HEK293 (cell line): ENCODE measurements around the gene USHBP1.

Experiments used
- GFI1B ChIP-seq: fragments of 450-650 bp; formaldehyde crosslinking; IDR thresholded peaks from 2 replicates; pipeline ENCODE4 v1.5.1; 2016; ENCODE audit warnings: missing biosample characterization, missing genetic modification characterization
- HOXA7 ChIP-seq: sonication (generic); formaldehyde crosslinking; IDR thresholded peaks from 2 replicates; pipeline ENCODE4 v1.8.1; 2022; ENCODE audit warnings: missing genetic modification reagents, borderline replicate concordance
- KLF1 ChIP-seq: fragments of 450-650 bp; formaldehyde crosslinking; IDR thresholded peaks from 2 replicates; pipeline ENCODE4 v1.5.1; 2016; ENCODE audit warnings: missing biosample characterization, missing genetic modification characterization
- KLF16 ChIP-seq: fragments of 450-650 bp; formaldehyde crosslinking; IDR thresholded peaks from 2 replicates; pipeline ENCODE4 v1.5.1; 2017; ENCODE audit warnings: missing biosample characterization, missing genetic modification characterization
- KLF9 ChIP-seq: fragments of 450-650 bp; formaldehyde crosslinking; IDR thresholded peaks from 2 replicates; pipeline ENCODE4 v1.5.1; 2016; ENCODE audit warnings: missing biosample characterization, missing genetic modification characterization, low read depth
- MYNN ChIP-seq: fragments of 450-650 bp; formaldehyde crosslinking; IDR thresholded peaks from 2 replicates; pipeline ENCODE4 v1.5.1; 2016; ENCODE audit warnings: missing biosample characterization, missing genetic modification characterization, borderline replicate concordance
- MZF1 ChIP-seq: fragments of 450-650 bp; formaldehyde crosslinking; IDR thresholded peaks from 2 replicates; pipeline ENCODE4 v1.5.1; 2017; ENCODE audit warnings: missing biosample characterization, missing genetic modification characterization, borderline replicate concordance
- RBAK ChIP-seq: fragments of 450-650 bp; formaldehyde crosslinking; IDR thresholded peaks from 2 replicates; pipeline ENCODE4 v1.5.1; 2016; ENCODE audit warnings: missing biosample characterization, missing genetic modification characterization
- SETDB1 ChIP-seq: IDR thresholded peaks from one replicate; pipeline ENCODE4 v1.6.1; 2017; ENCODE audit warnings: mild to moderate bottlenecking, low read length, moderate library complexity, mixed read lengths; ENCODE audit not compliant: insufficient read length
- SP3 ChIP-seq: fragments of 450-650 bp; formaldehyde crosslinking; IDR thresholded peaks from 2 replicates; pipeline ENCODE4 v1.5.1; 2016; ENCODE audit warnings: missing biosample characterization, missing genetic modification characterization
- ZBTB21 ChIP-seq: fragments of 450-650 bp; formaldehyde crosslinking; IDR thresholded peaks from 2 replicates; pipeline ENCODE4 v1.5.1; 2017; ENCODE audit warnings: missing biosample characterization, missing genetic modification characterization
- ZFHX2 ChIP-seq: fragments of 450-650 bp; formaldehyde crosslinking; conservative IDR thresholded peaks from 2 replicates; pipeline ENCODE4 v1.5.1; 2016; ENCODE audit warnings: missing biosample characterization, missing genetic modification characterization
- ZNF10 ChIP-seq: fragments of 450-650 bp; formaldehyde crosslinking; IDR thresholded peaks from 2 replicates; pipeline ENCODE4 v1.5.1; 2017; ENCODE audit warnings: missing biosample characterization, missing genetic modification characterization
- ZNF114 ChIP-seq: fragments of 450-650 bp; formaldehyde crosslinking; IDR thresholded peaks from 2 replicates; pipeline ENCODE4 v1.5.0; 2017; ENCODE audit warnings: missing biosample characterization, missing genetic modification characterization
- ZNF155 ChIP-seq: fragments of 450-650 bp; formaldehyde crosslinking; IDR thresholded peaks from 2 replicates; pipeline ENCODE4 v1.5.1; 2016; ENCODE audit warnings: missing biosample characterization, missing genetic modification characterization
- ZNF184 ChIP-seq: fragments of 450-650 bp; IDR thresholded peaks from 2 replicates; pipeline ENCODE4 v1.5.1; 2018; ENCODE audit warnings: missing biosample characterization, mild to moderate bottlenecking, missing genetic modification characterization
- ZNF202 ChIP-seq: fragments of 450-650 bp; formaldehyde crosslinking; IDR thresholded peaks from 2 replicates; pipeline ENCODE4 v1.5.1; 2016; ENCODE audit warnings: missing biosample characterization, missing genetic modification characterization, borderline replicate concordance
- ZNF221 ChIP-seq: fragments of 450-650 bp; formaldehyde crosslinking; IDR thresholded peaks from 2 replicates; pipeline ENCODE4 v1.5.1; 2017; ENCODE audit warnings: missing biosample characterization, missing genetic modification characterization, borderline replicate concordance
- ZNF248 ChIP-seq: fragments of 450-650 bp; formaldehyde crosslinking; IDR thresholded peaks from 2 replicates; pipeline ENCODE4 v1.5.1; 2017; ENCODE audit warnings: missing biosample characterization, missing genetic modification characterization
- ZNF302 ChIP-seq: fragments of 450-650 bp; formaldehyde crosslinking; IDR thresholded peaks from 2 replicates; pipeline ENCODE4 v1.5.1; 2016; ENCODE audit warnings: missing biosample characterization, missing genetic modification characterization, low read depth
- ZNF311 ChIP-seq: fragments of 450-650 bp; formaldehyde crosslinking; IDR thresholded peaks from 2 replicates; pipeline ENCODE4 v1.5.1; 2017; ENCODE audit warnings: missing biosample characterization, missing genetic modification characterization, borderline replicate concordance
- ZNF341 ChIP-seq: fragments of 450-650 bp; formaldehyde crosslinking; IDR thresholded peaks from 2 replicates; pipeline ENCODE4; 2016; ENCODE audit warnings: low read depth, missing biosample characterization, missing genetic modification characterization
- ZNF426 ChIP-seq: fragments of 450-650 bp; formaldehyde crosslinking; IDR thresholded peaks from 2 replicates; pipeline ENCODE4 v1.5.1; 2017; ENCODE audit warnings: missing biosample characterization, missing genetic modification characterization, mild to moderate bottlenecking, inconsistent platforms, moderate library complexity
- ZNF48 ChIP-seq: fragments of 450-650 bp; formaldehyde crosslinking; IDR thresholded peaks from 2 replicates; pipeline ENCODE4 v1.5.1; 2016; ENCODE audit warnings: missing biosample characterization, missing genetic modification characterization
- ZNF596 ChIP-seq: fragments of 450-650 bp; IDR thresholded peaks from 2 replicates; pipeline ENCODE4 v1.5.0; 2018; ENCODE audit warnings: missing biosample characterization, mild to moderate bottlenecking, missing genetic modification characterization, moderate library complexity
- ZNF664 ChIP-seq: fragments of 450-650 bp; formaldehyde crosslinking; IDR thresholded peaks from 2 replicates; pipeline ENCODE4 v1.5.1; 2016; ENCODE audit warnings: missing biosample characterization, missing genetic modification characterization
- ZNF830 ChIP-seq: fragments of 450-650 bp; IDR thresholded peaks from 2 replicates; pipeline ENCODE4 v1.5.0; 2018; ENCODE audit warnings: missing biosample characterization, missing genetic modification characterization, low read depth, mild to moderate bottlenecking, moderate library complexity
- ZNF843 ChIP-seq: fragments of 450-650 bp; formaldehyde crosslinking; IDR thresholded peaks from 2 replicates; pipeline ENCODE4 v1.5.1; 2016; ENCODE audit warnings: missing biosample characterization, missing genetic modification characterization
- ZSCAN16 ChIP-seq: fragments of 450-650 bp; formaldehyde crosslinking; IDR thresholded peaks from 2 replicates; pipeline ENCODE4 v1.5.1; 2016; ENCODE audit warnings: missing biosample characterization, missing genetic modification characterization
- ZXDB ChIP-seq: fragments of 450-650 bp; formaldehyde crosslinking; IDR thresholded peaks from 2 replicates; pipeline ENCODE4 v1.5.1; 2016; ENCODE audit warnings: missing biosample characterization, missing genetic modification characterization
- TF ChIP-seq, protein P1 (sequence below): sonication (generic); formaldehyde crosslinking; IDR thresholded peaks from 2 replicates; pipeline ENCODE4 v1.8.1; 2022; ENCODE audit warnings: mild to moderate bottlenecking, moderate library complexity, missing genetic modification reagents
- TF ChIP-seq, protein P2 (sequence below): fragments of 450-650 bp; formaldehyde crosslinking; IDR thresholded peaks from 2 replicates; pipeline ENCODE4 v1.5.1; 2017; ENCODE audit warnings: missing biosample characterization, missing genetic modification characterization
- TF ChIP-seq, protein P3 (sequence below): fragments of 450-650 bp; formaldehyde crosslinking; conservative IDR thresholded peaks from 2 replicates; pipeline ENCODE4 v1.5.1; 2016; ENCODE audit warnings: low read depth, missing biosample characterization, missing genetic modification characterization
- TF ChIP-seq, protein P4 (sequence below): fragments of 450-650 bp; formaldehyde crosslinking; IDR thresholded peaks from 2 replicates; pipeline ENCODE4 v1.5.1; 2016; ENCODE audit warnings: missing biosample characterization, missing genetic modification characterization

USHBP1 gene

DNA sequence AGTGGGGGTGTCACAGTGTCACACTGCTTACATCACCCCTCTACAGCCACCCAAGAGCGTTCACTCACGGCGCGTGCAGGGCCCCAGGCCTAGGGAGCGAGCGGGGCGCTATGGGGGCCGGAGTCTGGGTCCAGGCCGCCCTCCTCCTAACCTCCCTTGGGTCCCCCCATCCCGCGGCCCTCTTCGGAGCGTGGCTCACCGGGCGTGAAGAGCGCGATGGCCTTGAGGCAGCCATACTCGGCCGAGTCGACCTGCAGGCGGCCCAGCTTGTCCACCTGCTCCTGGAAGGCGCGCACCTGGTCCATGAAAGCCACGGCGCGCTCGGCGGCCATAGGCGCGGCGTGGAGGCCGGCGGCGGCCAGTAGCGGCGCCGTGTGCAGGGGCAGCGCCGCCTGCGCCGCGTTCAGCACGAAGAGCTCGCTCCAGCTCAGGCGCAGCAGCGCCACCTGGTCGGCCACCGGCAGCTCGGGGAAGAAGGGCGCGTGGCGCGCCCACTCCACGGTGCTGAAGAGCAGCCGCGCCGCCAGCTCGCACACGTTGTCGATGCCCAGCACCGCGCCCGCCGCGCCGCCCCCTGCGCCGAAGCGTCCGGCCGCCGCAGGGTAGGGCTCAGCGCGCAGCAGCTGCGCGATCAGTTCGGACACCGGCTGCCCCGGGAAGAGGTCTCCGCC is 29.1 kb downstream of the USHBP1 start (continued):
- TF ChIP-seq RBAK (tag by site-specific recombination) (no peak), ZBTB21 (tag by site-specific recombination) (no peak), ZNF184 (tag by site-specific recombination) (peak; percentile 58; the same call in 1 of the 2 replicates), ZNF155 (tag by site-specific recombination) (no peak), HOXA7 (CRISPR knock-in tag) (no peak), SETDB1 (no peak), ZNF221 (no peak), ZSCAN16 (tag by site-specific recombination) (no peak), MYNN (tag by site-specific recombination) (no peak), GFI1B (tag by site-specific recombination) (no peak), SP3 (tag by site-specific recombination) (no peak), KLF1 (no peak), KLF9 (tag by site-specific recombination) (no peak), ZNF664 (tag by site-specific recombination) (no peak), ZNF48 (tag by site-specific recombination) (no peak), ZNF830 (tag by site-specific recombination) (no peak), ZNF202 (tag by site-specific recombination) (no peak), ZNF341 (tag by site-specific recombination) (no peak), MZF1 (tag by site-specific recombination) (no peak), ZNF426 (tag by site-specific recombination) (no peak), ZFHX2 (peak; percentile 59), ZNF248 (tag by site-specific recombination) (no peak), ZNF843 (tag by site-specific recombination) (no peak), ZNF302 (no peak), ZNF114 (tag by site-specific recombination) (no peak), ZNF311 (tag by site-specific recombination) (no peak), ZNF596 (peak; percentile 43; the same call in 1 of the 2 replicates), KLF16 (tag by site-specific recombination) (no peak), ZNF10 (tag by site-specific recombination) (peak; percentile 13; the same call in 1 of the 2 replicates), ZXDB (tag by site-specific recombination) (0 out of 2 replicates have a peak, but pooled peaks have one; percentile 48)
- TF ChIP-seq, protein P1, sequence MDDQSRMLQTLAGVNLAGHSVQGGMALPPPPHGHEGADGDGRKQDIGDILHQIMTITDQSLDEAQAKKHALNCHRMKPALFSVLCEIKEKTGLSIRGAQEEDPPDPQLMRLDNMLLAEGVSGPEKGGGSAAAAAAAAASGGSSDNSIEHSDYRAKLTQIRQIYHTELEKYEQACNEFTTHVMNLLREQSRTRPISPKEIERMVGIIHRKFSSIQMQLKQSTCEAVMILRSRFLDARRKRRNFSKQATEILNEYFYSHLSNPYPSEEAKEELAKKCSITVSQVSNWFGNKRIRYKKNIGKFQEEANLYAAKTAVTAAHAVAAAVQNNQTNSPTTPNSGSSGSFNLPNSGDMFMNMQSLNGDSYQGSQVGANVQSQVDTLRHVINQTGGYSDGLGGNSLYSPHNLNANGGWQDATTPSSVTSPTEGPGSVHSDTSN (CRISPR knock-in tag): peak; percentile 94
- TF ChIP-seq, protein P2, sequence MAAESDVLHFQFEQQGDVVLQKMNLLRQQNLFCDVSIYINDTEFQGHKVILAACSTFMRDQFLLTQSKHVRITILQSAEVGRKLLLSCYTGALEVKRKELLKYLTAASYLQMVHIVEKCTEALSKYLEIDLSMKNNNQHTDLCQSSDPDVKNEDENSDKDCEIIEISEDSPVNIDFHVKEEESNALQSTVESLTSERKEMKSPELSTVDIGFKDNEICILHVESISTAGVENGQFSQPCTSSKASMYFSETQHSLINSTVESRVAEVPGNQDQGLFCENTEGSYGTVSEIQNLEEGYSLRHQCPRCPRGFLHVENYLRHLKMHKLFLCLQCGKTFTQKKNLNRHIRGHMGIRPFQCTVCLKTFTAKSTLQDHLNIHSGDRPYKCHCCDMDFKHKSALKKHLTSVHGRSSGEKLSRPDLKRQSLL (tag by site-specific recombination): no peak
- TF ChIP-seq, protein P3, sequence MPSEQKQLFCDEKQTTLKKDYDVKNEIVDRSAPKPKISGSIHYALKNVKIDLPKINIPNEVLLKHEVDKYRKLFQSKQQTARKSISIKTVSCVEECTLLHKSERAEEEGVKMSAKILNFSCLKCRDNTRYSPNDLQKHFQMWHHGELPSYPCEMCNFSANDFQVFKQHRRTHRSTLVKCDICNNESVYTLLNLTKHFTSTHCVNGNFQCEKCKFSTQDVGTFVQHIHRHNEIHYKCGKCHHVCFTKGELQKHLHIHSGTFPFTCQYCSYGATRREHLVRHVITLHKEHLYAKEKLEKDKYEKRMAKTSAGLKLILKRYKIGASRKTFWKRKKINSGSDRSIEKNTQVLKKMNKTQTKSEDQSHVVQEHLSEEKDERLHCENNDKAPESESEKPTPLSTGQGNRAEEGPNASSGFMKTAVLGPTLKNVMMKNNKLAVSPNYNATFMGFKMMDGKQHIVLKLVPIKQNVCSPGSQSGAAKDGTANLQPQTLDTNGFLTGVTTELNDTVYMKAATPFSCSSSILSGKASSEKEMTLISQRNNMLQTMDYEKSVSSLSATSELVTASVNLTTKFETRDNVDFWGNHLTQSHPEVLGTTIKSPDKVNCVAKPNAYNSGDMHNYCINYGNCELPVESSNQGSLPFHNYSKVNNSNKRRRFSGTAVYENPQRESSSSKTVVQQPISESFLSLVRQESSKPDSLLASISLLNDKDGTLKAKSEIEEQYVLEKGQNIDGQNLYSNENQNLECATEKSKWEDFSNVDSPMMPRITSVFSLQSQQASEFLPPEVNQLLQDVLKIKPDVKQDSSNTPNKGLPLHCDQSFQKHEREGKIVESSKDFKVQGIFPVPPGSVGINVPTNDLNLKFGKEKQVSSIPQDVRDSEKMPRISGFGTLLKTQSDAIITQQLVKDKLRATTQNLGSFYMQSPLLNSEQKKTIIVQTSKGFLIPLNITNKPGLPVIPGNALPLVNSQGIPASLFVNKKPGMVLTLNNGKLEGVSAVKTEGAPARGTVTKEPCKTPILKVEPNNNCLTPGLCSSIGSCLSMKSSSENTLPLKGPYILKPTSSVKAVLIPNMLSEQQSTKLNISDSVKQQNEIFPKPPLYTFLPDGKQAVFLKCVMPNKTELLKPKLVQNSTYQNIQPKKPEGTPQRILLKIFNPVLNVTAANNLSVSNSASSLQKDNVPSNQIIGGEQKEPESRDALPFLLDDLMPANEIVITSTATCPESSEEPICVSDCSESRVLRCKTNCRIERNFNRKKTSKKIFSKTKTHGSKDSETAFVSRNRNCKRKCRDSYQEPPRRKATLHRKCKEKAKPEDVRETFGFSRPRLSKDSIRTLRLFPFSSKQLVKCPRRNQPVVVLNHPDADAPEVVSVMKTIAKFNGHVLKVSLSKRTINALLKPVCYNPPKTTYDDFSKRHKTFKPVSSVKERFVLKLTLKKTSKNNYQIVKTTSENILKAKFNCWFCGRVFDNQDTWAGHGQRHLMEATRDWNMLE (tag by site-specific recombination): no peak
- TF ChIP-seq, protein P4, sequence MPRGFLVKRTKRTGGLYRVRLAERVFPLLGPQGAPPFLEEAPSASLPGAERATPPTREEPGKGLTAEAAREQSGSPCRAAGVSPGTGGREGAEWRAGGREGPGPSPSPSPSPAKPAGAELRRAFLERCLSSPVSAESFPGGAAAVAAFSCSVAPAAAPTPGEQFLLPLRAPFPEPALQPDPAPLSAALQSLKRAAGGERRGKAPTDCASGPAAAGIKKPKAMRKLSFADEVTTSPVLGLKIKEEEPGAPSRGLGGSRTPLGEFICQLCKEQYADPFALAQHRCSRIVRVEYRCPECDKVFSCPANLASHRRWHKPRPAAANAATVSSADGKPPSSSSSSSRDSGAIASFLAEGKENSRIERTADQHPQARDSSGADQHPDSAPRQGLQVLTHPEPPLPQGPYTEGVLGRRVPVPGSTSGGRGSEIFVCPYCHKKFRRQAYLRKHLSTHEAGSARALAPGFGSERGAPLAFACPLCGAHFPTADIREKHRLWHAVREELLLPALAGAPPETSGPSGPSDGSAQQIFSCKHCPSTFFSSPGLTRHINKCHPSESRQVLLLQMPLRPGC: no peak
